Measurements from ENCODE around the gene COG4.
"Not testable (repeated sequence)": the region's sequence is repeated elsewhere in the genome, so short reads cannot be mapped to it uniquely, and the experiment has no call there.

Gene COG4

DNA sequence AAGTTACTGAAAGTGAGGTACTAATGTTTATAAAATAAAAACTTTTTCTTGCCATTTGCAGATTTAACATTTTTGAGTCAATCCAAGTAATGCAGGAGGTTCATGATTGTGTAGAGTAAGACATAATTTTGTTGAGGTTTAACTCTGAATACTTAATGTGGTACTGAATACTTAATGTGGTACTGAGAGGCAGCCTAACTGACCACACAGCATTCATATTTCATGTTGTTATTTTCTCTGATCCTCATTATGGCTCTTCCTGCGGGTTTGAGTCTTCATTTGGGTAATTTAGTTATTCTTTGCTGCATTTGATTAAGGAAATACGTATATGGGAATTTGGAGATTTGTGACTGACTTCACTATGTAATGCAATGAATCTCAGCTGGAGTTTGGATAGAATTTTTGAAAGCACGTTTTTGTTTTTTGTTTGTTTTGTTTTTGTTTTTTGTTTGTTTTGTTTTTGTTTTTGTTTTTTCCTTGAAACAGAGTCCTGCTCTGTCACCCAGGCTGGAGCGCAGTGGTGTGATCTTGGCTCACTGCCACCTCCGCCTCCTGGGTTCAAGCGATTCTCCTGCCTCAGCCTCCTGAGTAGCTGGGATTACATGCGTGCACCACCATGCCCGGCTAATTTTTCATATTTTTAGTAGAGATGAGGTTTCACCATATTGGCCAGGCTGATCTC, 4.1 kb upstream of the COG4 start:
- no peak for DNase-seq (ENCODE audit: low read depth, low spot score)

DNA sequence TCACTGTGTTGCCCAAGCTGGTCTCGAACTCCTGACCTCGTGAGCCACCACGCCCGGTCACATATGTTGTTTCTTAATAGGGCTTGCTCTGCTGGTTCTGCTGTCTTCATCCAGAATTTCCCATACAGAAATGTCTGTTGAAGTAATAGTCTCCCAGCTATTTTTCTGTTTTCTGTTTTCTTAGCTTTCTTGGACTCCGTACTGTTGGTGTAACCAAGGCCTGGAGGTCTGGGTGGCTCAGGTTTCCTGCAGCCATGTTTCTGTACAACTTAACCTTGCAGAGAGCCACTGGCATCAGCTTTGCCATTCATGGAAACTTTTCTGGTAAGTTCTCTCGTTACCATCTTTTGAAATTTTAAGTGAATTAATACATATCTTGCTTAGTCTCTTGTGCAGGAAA, 3.0 kb upstream of the COG4 start:
- DNase-seq (ENCODE audit: low read depth, low spot score) = no peak

DNA sequence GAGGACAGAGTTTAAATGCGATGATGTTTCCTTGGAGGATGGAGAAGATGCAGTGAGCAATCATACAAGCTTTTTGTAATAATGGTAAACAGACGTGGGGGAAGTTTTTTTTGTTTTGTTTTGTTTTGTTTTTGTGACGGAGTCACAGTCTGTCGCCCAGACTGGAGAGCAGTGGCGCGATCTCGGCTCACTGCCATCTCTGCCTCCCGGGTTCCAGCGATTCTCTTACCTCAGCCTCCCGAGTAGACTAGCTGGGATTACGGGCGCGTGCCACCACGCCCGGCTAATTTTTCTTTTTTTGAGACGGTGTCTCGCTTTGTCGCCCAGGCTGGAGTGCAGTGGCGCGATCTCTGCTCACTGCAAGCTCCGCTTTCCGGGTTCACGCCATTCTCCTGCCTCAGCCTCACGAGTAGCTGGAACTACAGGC, 1.1 kb upstream of the COG4 start:
- DNase-seq (ENCODE audit: low read depth, low spot score) = not testable (repeated sequence)

DNA sequence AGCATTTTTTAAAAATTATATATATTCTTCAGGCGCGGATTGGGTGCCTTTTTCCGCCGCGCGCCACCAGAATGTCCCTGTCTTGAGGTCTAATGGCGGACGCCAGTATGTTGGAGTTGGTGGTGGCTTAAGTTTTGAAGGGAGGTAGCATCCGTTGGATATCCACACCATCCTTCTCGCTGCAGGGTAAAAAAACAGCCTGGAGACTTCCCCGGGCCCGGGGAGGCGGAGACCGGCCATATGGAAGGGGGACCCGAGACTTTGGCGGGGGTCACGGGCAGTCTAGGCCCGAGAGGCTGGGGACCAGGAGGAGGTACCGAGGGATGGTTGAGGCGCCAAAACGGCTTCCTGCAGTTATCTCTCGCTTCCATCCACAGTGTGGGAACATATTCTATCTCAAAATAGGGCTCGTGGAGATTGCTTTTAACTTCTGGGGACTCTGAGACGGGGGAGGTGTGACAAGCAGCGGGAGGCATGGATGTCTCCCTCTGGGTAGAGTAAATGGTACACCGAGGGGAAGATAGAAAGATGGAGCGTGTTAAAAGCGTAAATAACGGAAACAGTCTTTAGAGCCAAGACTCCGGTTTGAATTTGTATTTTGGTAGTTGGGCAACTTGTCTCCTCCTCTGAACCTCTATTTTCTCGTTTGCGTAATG, 517 bp upstream of the COG4 start, which contains the start of gene SF3B3:
TSS of gene SF3B3 (plus strand) at position 74 of the 656 bp plus-strand sequence. CDS start 2,841 bp downstream, outside the sequence.
- DNase-seq (ENCODE audit: low read depth, low spot score) = no peak

DNA sequence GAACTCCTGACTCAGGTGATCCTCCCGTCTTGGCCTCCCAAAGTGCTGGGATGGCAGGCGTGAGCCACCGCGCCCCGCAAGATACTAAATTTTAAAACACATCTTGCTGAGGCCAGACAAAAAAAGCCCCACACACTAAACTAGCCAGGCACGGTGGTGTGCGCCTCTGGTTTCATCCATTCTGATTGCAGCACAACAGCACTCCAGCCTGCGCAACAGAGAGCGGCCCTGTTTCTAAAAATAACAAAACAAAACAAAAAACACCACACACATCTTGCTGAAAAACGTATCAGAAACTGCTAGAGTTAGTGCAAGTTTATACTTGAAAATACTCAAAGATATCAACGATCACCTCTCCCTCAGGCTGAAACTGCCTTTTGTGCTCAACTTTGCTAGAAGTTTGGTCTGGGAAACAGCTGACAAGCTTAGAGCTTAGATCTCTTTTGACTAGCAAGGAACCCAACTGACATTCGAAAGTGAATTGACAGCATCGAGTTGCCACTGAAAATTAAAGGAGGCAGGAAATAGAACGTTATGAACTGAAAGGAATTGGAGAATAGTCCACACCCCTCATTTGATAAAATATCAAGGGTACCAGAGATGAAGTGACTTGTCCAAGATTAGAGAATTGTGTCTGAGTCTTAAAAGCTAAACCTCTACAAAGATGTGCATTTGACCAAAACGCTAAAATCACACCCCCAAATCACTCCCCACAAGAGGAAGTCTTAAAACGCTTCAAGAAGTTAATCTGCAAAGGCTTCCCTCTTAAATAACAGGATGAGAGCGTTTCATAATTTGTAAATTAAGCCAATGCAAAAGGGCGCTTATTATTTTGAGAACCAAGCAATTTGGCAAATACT, 908 bp downstream of the COG4 start:
- DNase-seq (ENCODE audit: low read depth, low spot score) = no peak

DNA sequence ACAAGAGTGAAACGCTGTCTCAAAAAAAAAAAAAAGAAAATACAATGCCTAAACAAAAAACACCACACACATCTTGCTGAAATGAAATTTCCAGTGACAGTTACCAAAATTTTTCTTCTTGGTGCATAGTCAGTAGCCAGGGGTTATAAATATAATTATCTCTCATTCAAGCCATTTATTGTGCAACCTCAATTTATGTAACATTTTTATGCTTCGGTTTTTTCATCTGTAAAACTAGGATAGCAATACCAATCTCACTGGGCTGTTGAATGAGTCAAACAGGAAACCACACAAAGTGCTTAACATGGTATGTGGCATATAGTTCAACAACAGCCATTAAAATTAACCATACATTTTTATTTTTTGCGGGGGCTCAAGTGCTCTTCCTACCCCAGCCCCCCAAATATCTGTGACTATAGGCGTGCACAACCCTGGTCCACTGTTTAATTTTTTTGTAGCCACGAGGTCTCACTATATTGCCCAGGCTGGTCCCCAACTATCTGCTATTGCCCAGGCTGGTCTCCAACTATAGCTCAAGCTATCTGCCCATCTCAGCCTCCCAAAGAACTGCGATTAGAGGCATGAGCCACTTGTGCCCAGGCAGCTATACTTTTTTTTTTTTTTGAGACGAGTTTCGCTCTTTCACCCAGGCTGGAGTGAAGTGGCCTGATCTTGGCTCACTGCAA, 2.6 kb downstream of the COG4 start:
- no peak for DNase-seq (ENCODE audit: low read depth, low spot score)

DNA sequence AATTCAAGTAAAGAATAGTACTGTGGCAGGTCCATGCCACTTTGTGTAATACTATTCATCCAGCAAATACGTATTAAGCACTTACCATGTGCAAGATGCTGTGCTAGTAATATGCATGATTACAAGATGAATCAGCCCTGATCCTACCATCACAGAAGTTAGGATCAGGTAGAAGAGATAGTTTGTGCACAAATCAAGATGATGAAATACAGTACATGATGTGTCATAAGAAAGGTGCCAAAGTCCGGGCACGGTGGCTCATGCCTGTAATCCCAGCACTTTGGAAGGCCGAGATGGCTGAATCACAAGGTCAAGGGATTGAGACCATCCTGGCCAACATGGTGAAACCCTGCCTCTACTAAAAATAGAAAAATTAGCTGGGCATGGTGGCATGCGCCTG, 10.9 kb downstream of the COG4 start:
- DNase-seq (ENCODE audit: low read depth, low spot score) = no peak

DNA sequence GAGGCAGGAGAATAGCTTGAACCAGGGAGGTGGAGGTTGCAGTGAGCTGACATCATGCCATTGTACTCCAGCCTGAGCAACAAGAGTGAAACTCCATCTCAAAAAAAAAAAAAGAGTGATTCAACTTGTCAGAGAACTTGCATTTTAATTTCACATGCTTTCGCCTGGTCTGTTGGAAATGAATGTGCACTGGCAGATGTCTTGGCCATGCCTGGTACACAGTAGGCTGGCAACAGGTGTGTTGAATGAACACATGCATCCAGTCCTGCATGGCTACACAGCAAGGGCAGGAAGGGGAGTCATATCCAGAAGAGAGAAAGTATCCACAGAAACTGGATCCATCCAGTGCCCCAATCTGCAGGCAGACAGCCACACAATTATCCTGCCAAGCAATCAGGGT, 11.5 kb downstream of the COG4 start:
- no peak for DNase-seq (ENCODE audit: low read depth, low spot score)

DNA sequence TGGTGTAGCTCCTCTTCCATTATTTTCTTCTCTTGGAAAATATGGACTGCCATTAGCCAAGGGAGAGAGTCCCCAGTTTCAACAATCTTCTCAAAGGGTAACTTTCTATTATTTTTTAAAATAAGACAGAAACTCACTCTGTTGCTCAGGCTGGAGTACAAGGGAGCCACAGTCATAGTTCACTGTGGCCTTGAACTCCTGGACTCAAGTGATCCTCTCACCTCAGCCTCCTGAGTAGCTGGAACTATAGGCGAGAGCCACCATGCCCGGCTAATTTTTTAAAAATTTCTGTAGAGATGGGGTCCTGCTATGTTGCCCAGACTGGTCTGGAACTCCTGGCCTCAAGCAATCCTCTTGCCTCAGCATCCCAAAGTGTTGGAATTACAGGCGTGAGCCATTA, 13.1 kb downstream of the COG4 start:
- no peak for DNase-seq (ENCODE audit: low read depth, low spot score)

DNA sequence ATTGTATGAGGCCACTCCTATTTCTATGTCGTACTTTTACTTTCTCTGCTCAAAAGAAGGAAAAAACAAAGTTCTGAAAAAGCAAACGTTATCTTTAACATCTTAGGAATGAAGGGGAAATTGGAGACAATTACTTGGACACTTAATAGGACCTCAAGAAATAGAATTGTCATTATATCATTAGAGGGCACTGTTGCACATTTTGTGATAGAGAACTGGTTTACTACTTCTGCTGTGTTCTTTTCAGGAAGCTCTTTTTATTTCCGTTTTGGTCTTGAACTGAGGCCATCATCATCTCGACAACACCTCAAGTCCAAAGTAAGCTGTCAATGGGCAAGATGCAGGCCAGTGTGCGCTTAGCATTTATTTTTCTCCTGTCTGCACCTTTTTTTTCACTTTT, 14.6 kb downstream of the COG4 start:
- DNase-seq (ENCODE audit: low read depth, low spot score) = no peak

DNA sequence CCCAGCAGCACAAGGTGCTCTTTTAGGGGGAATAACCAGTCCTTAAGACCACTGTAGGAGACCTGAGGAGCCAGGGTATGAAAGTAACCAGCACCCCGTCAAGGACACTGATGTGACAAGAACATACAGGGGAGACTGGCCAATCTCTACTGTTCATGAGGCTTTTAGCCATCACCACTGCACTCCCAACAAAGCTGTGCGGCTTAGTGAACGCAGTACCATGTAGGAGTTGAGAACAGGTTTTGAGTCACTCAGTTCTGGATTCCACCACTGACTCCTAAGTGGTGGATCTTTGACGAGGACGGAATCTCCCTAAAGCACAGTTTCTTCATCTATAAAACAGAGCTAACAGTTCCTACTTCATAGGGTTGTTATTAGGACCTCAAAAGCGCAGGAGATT, 26.8 kb downstream of the COG4 start:
- no peak for DNase-seq (ENCODE audit: low read depth, low spot score)

DNA sequence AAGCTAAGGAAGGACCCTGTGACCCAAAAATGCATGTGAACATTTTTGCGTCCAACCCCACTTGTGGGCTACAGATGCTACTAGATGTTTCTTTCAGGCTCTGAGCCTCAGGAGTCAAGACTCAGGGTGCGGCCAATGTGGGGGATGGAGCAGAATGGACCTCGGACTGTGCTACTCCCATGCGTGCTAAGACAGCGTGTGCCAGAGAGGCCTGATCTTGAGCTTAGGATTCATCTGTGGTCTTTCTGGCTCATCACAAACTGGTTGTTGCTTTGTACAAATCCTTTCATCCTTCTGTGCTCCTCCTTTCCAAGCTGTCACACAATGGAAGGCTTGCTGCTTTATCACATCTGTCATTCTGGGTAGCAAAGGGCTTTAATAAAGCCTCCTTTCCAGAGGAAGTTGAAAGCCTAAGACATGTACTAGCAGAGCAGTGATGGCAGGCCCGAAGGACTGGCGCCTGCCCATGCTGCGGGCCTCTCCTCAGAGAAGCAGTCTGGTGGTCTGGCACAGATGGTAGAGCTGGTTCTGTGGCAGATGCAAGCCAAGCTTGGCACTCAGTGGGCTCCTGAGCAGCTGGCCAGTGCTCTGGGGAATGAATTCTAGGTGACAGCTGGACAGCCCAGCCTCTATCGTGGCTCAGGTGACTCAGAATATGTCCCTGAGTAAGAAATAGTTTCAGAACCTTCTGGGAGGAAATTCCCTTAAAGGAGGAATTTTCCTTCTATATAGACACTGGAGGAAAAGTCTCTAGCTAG, 27.8 kb downstream of the COG4 start:
- no peak for DNase-seq (ENCODE audit: low read depth, low spot score)

DNA sequence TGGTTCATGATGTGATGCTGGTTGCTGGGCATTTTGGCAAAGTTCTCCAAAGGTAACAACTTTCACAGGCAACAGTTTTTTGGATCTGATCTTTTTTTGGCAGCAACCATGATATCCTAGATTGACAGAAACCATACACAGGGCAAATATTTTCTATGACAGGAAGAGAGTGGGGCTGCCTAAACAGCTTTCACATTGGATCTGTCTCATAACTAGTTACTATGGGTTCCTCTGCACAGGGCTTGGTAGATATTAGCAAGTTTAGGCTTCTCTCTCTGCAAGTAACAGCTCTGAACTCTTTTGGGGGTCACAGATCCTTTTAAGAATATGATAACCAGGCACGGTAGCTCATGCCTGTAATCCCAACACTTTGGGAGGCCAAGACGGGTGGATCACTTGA, 28.6 kb downstream of the COG4 start:
- DNase-seq (ENCODE audit: low read depth, low spot score) = no peak

DNA sequence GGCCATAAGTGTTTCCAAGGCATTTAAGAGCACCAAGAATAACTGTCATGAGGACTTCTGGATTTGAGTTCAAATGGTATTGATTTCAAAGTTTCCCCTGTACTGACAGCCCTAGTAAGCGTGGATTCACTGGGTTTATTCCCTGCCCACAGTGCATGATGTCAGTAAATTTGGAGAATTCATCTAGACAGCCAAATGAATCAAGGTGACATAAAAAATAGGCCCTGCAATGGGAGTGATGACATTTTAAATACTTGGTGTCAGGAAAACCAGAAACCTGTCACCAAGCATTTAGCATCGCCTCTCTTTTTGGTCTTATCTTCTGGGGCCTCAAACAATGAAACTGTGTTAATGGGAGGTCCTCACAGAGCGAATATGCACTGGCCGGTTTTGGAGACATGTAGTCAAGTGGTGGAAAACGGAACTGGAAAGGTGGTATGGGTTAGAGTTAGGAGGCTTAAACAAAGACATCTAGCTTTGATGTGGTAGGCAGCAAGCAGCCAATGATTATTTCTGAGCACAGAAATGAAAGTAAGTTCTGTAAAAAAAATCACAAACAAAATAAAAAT, 29.1 kb downstream of the COG4 start:
- no peak for DNase-seq (ENCODE audit: low read depth, low spot score)

DNA sequence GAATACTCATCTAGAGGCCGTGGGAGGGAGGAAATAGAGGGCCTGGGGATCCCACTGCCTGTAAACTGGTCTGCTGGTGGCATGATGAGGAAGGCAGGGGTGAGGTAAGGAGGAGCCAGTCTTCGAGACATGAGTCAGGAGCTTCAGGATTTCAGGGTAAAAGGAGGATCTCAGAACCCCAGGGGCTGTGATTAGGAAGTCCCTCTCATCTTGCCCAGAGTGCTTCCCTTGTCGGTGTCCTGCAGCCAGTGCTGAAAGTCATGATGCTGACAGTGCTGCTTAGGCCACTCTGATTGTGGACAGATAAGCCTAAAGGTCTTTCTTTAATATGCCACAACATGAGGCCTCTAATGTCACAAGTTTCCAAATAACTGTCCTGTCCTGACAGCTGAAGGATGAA, 29.6 kb downstream of the COG4 start:
- DNase-seq (ENCODE audit: low read depth, low spot score) = no peak

DNA sequence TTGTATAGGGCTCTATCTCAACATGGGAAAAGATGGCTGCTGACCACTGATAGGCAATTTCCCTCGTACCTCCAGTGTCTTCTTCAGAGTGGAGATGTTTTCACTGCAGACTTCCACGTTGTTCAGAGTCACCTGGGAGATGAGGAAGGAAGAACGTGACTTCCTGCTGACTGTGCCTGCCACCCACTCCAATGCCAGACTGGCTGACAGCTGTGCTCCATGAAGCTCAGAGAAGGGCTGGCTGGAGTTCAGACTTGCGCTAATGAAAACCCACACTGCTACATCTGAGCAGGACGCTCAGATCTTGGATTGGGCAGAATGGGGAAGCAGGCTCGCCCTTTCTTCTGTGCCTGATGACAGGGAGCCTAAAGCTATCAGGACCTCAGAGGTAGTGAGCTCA, 33.1 kb downstream of the COG4 start:
- no peak for DNase-seq (ENCODE audit: low read depth, low spot score)

DNA sequence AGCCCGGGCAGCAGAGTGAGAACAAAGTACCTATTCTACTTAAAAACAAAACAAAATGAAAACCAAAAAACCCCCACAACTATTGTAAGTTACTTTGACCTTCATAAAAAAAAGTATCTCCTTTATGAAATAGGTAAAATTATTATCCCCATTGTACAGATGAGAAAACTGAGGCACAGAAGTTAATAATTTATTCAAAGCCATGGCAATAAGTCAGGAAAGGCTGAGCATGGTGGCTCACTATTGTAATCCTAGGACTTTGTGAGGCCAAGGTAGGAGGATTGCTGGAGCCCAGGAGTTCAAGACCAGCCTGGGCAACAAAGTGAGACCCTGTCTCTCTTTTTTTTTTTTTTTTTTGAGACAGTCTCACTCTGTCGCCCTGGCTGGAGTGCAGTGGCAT, 38.5 kb downstream of the COG4 start:
- no peak for DNase-seq (ENCODE audit: low read depth, low spot score)

DNA sequence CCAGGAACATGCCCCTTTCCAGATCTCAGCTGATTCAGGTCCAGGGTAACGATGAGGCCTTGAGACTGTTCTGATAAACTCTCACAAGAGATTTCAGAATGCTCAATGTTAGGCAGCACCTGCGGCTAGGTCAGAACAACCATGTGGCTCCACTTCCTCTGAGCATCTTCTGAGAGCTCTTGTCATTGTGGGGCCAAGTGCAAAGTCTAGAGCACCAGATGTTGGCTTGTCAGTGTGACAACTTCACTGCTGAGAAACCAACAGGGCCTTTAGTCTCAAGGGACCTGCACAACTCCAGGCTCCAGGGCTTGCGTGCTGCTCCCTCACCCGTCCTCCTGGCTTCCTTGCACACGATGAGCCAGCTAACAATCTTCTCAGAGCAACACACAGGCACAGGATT, 39.9 kb downstream of the COG4 start:
- DNase-seq (ENCODE audit: low read depth, low spot score) = no peak

DNA sequence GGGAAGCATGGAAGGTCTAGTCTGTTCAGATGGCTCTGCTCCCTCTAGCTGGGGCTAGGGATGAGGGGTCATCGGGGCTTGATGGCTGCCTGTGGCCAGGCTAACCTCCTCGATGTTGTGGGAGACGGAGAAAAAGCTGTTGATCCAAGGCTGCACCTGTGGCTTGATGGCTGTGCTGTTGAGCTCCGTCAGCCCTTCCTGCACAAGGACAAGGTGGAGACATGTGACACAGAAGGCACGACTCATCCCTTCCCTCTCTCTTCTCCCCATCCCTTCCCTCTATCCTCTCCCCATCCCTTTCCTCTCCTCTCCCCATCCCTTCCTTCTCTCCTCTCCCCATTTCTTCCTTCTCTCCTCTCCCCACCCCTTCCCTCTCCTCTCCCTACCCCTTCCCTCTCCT, 40.7 kb downstream of the COG4 start:
- no peak for DNase-seq (ENCODE audit: low read depth, low spot score)

DNA sequence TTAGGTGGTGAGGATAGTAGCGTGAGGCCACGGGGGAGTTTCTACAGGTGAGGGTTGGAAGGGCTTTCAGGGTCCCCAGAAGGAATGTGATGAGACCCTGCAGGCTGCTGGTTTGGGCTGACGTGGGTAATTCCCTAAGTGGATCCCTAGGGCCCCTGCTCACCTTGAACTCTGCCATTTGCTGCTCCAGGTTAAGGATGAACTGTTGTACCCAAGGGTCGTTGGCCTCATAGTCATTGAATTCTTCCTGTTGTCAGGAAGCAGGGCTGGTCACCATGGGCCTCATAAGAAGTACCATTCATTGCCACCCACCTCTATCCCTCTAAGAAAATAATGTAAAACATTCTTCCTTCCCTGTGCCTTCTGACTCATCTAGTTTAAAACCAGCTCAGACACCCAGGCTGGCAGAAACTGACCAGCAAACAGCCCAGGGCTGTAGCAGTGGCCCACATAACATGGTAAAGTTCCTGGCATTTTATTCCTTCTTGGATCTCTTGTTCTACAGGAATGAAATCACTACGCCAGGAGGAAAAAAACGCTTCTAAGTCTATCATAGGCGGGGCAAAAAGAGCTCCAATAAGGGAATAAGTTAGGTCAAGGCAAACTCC, 41.3 kb downstream of the COG4 start:
- DNase-seq (ENCODE audit: low read depth, low spot score) = no peak

Data from brain pericyte (primary cell).